Measurements from ENCODE around the gene CACNA1A.

CACNA1A gene

GRCh38 chr19:13355356-13355755 lies 150.9 kb downstream of the CACNA1A start:
- Histone ChIP-seq H3F3A (ENCODE audit: insufficient read depth, low read length) (no peaks in the 10 kb centered on the region), H3K27me3 (replicated peaks; ENCODE audit: insufficient read depth, low read length) (peaks cover 76% of the 10 kb centered on the region), H3K9me3 (replicated peaks; ENCODE audit: insufficient read depth, low read length) (no peaks in the 10 kb centered on the region), H3K4me1 (ENCODE audit: low read length) (no peaks in the 10 kb centered on the region), H3K27ac (ENCODE audit: low read length) (no peak overlapping the region), H3K4me2 (ENCODE audit: low read depth, low read length) (no peak overlapping the region), H4K20me1 (ENCODE audit: insufficient read depth, low read length) (no peaks in the 10 kb centered on the region), H3K36me3 (replicated peaks; ENCODE audit: insufficient read depth, low read length) (no peaks in the 10 kb centered on the region), H3K9me2 (replicated peaks; ENCODE audit: insufficient read depth, low read length) (no peaks in the 10 kb centered on the region), H3K9ac (ENCODE audit: low read length) (no peak overlapping the region), H3K4me3 (ENCODE audit: low read length) (no peak overlapping the region), H3K79me2 (ENCODE audit: low read length) (no peaks in the 10 kb centered on the region), H2AFZ (ENCODE audit: low read length) (no peak overlapping the region)
- no peak for DNase-seq
- TF ChIP-seq CTCF (IDR thresholded peaks at IDR 0.05; ENCODE audit: low read length) (no peak), EZH2phosphoT487 (IDR thresholded peaks at IDR 0.05; ENCODE audit: low read length) (no peak), EZH2 (optimal IDR thresholded peaks at IDR 0.05; ENCODE audit: low read depth, low read length) (no peak)

DNA sequence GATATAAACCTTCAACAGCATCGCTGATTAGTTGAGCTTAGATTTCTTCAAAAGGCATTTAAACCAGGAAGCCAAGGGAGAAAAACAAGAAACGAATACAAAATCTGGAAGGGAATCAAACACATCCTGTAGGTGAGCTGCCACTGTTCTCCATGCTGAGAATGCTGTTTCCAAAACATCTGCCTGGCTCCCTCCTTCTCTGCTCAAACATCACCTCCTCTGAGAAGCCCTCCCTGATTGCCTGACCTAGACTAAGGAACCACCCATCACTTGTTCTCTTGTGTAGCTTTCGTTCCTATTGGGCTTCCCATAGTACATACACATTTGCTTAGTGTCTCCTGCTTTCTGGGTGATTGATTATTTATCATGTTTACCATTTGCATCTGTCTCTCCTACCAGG lies 152.7 kb downstream of the CACNA1A start:
- no peak overlapping the region for H3K4me3 ChIP-seq (ENCODE audit: low read length)
- no peaks in the 10 kb centered on the region for H3K79me2 ChIP-seq (ENCODE audit: low read length)
- no peaks in the 10 kb centered on the region for H4K20me1 ChIP-seq (ENCODE audit: insufficient read depth, low read length)
- H3K4me2 ChIP-seq (ENCODE audit: low read depth, low read length), result no peak overlapping the region
- peaks cover 64% of the 10 kb centered on the region for H3K27me3 ChIP-seq (replicated peaks; ENCODE audit: insufficient read depth, low read length)
- H3K9me2 ChIP-seq (replicated peaks; ENCODE audit: insufficient read depth, low read length), result no peaks in the 10 kb centered on the region
- no peaks in the 10 kb centered on the region for H3K9me3 ChIP-seq (replicated peaks; ENCODE audit: insufficient read depth, low read length)
- no peaks in the 10 kb centered on the region for H3F3A ChIP-seq (ENCODE audit: insufficient read depth, low read length)
- no peak overlapping the region for H2AFZ ChIP-seq (ENCODE audit: low read length)
- no peak overlapping the region for H3K27ac ChIP-seq (ENCODE audit: low read length)
- no peak overlapping the region for H3K9ac ChIP-seq (ENCODE audit: low read length)
- no peak for DNase-seq
- H3K4me1 ChIP-seq (ENCODE audit: low read length), result no peaks in the 10 kb centered on the region
- H3K36me3 ChIP-seq (replicated peaks; ENCODE audit: insufficient read depth, low read length), result no peaks in the 10 kb centered on the region
- no peak for TF ChIP-seq CTCF (IDR thresholded peaks at IDR 0.05; ENCODE audit: low read length)
- TF ChIP-seq EZH2 (optimal IDR thresholded peaks at IDR 0.05; ENCODE audit: low read depth, low read length), result no peak
- TF ChIP-seq EZH2phosphoT487 (IDR thresholded peaks at IDR 0.05; ENCODE audit: low read length), result no peak

- H3K9ac ChIP-seq (ENCODE audit: low read length), result no peak overlapping the region
- H3F3A ChIP-seq (ENCODE audit: insufficient read depth, low read length), result no peaks in the 10 kb centered on the region
- H3K4me1 ChIP-seq (ENCODE audit: low read length), result no peaks in the 10 kb centered on the region
- H2AFZ ChIP-seq (ENCODE audit: low read length), result no peak overlapping the region
- H3K4me2 ChIP-seq (ENCODE audit: low read depth, low read length), result no peak overlapping the region
- H3K27me3 ChIP-seq (replicated peaks; ENCODE audit: insufficient read depth, low read length), result peaks cover 49% of the 10 kb centered on the region
- H3K27ac ChIP-seq (ENCODE audit: low read length), result no peak overlapping the region
- no peaks in the 10 kb centered on the region for H3K36me3 ChIP-seq (replicated peaks; ENCODE audit: insufficient read depth, low read length)
- no peak for DNase-seq
- H3K79me2 ChIP-seq (ENCODE audit: low read length), result no peaks in the 10 kb centered on the region
- no peak overlapping the region for H3K4me3 ChIP-seq (ENCODE audit: low read length)
- H3K9me2 ChIP-seq (replicated peaks; ENCODE audit: insufficient read depth, low read length), result no peaks in the 10 kb centered on the region
- TF ChIP-seq EZH2 (optimal IDR thresholded peaks at IDR 0.05; ENCODE audit: low read depth, low read length), result no peak
- TF ChIP-seq CTCF (IDR thresholded peaks at IDR 0.05; ENCODE audit: low read length), result no peak
- no peaks in the 10 kb centered on the region for H4K20me1 ChIP-seq (ENCODE audit: insufficient read depth, low read length)
- no peaks in the 10 kb centered on the region for H3K9me3 ChIP-seq (replicated peaks; ENCODE audit: insufficient read depth, low read length)
These were observed 155.5 kb downstream of the CACNA1A start for GRCh38 chr19:13350759-13351158.

All from MM.1S (cell line).